CD4-positive, alpha-beta T cell treated with Interleukin-21 for 1 hour (primary cell): ENCODE results near the gene MADCAM1.
A peak's percentile ranks its signal among the peaks of the same experiment; 100 is the strongest.

Experiments used
- DNase-seq: peaks from one replicate; pipeline ENCODE4 v3.0.0-alpha.2; 2020

The MADCAM1 gene

DNA sequence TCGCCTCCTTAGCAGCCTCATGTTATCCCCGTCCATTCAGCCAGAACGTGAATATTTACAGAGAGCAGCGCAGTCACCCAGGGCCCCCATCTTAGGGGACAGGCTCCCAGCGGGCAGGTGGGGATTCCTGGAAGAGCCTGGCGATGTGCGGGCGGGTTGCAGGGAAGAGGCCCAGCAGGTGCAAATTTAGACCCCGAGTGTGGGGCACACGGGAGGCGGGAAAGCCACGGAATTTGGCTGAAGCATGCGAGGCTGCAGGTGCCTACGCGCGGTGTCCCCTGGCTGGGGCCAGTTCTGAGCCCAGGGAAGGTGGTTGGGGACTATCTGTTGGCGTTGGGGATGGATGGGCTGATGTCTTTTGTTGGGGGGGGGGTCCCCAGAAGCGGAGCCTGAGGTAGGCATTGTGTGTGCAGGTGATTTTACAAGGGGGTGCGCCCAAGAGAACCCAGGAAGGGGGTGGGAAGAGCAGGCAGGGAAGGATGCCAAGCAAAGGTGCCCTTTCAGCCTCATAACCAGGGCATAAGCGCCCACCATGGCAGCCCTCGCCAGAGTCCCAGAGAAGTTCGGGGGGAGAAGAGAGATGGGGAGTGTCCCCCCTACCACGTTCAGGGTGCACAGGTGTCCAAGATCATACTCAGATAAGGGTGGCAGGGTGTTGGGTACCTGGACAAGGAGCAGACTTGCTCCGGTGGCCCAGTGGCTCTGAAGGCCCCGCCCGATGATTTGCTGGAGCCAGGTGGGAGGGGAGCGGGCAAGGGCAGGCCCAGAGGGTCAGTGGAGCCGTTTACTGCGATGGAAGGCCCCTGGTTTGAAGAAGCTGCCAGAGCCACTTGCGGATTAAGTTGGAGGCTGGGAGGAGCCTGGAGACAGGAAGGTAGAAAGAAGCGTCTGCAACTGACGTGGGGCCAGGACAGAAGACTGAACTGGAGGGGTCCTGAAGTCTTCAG, 12.2 kb downstream of the MADCAM1 start:
- no peak for DNase-seq

DNA sequence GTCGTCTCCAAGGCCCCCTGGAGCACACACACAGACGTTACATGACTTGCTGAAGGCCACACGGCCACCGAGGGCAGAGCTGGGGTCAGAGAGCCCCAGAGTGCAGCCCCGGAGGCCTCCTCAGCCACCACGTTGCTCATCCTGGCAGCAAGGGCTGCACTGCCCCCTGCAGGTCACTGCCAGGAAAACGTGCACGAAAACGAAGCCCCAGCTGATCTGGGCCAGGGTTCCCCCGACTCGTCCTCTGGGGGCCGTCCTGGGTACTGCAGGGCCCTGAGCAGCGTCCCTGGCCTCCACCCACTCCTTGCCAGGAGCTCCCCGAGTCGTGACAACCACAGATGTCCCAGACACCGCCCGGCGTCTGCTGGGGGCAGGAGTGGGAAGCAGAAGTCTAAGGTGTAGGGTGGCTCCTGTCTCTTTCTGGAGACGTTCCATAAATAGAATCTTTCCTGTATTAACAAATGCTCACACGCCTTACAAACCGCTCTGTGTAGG, 14.4 kb downstream of the MADCAM1 start:
- peak; percentile 95 for DNase-seq

GRCh38 chr19:511101-511851, 15.0 kb downstream of the MADCAM1 start:
- DNase-seq: peak; percentile 92

GRCh38 chr19:512547-513365, 16.5 kb downstream of the MADCAM1 start:
- DNase-seq: no peak

GRCh38 chr19:513368-514165, 17.3 kb downstream of the MADCAM1 start:
- DNase-seq: no peak

DNA sequence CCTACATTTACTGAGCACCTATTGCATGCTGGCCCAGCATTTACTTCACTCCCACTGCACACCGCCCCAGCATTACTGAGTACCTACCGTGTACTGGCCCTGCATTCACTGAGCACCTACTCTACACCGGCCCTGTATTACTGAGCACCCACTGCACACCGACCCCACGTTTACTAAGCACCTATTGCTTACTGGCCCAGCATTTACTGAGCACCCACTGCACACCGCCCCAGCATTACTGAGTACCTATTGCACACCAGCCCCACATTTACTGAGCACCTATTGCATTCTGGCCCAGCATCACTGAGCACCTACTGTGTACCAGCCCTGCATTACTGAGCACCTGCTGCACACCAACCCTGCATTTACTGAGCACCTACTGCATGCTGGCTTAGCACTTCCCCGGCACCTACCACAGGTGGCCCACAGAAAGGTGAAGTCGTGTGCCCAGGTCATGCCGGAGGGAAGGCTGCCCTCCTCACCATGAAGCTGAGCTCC, 17.9 kb downstream of the MADCAM1 start:
- no peak for DNase-seq

DNA sequence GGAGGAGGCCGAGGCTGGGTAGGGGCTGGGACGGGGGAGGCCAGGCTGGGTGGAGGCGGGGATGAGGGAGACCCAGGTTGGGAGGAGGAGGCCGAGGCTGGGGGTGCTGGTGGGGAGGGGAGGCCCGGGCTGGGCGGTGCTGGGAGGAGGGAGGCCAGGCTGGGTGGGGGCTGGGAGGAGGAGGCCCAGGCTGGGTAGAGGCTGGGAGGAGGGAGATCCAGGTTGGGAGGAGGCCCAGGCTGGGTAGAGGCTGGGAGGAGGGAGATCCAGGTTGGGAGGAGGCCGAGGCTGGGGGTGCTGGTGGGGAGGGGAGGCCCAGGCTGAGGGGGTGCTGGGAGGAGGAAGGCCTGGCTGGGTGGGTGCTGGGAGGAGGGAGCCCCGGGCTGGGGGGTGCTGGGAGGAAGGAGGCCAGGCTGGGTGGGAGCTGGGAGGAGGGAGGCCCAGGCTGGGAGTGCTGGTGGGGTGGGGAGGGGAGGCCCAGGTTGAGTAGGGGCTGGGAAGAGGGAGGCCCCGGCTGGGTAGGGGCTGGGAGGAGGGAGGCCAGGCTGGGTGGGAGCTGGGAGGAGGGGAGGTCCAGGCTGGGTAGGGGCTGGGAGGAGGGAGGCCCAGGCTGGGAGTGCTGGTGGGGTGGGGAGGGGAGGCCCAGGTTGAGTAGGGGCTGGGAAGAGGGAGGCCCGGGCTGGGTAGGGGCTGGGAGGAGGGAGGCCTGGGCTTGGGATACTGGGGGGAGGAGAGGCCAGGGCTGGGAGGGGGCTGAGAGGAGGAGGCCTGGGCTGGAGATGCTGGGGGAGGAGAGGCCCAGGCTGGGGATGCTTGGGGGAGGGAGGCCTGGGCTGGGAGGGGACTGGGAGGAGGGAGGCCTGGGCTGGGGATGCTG, 21.7 kb downstream of the MADCAM1 start:
- no peak for DNase-seq

GRCh38 chr19:518598-519231, 22.4 kb downstream of the MADCAM1 start:
- peak; percentile 63 for DNase-seq

GRCh38 chr19:519449-519865, 23.2 kb downstream of the MADCAM1 start:
- DNase-seq: no peak

DNA sequence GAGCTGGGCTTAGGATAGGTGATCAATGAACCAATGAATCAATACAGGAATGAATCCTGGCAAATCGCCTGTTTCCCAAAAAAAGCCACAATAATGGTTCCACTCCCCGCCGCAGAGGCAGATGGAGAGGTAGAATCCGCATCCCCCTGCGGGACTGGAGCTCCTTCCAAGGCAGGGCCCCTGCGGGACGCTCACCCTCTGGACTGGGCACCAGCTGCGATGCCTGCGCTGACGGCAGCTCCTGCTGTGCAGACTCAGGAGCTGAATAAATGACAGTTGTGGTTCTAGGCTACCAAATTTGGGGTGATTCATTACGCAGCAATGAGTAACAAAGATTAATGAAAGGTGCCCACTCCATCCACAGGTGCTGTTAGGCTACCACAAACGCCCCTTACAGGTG, 26.4 kb downstream of the MADCAM1 start:
- DNase-seq: no peak

DNA sequence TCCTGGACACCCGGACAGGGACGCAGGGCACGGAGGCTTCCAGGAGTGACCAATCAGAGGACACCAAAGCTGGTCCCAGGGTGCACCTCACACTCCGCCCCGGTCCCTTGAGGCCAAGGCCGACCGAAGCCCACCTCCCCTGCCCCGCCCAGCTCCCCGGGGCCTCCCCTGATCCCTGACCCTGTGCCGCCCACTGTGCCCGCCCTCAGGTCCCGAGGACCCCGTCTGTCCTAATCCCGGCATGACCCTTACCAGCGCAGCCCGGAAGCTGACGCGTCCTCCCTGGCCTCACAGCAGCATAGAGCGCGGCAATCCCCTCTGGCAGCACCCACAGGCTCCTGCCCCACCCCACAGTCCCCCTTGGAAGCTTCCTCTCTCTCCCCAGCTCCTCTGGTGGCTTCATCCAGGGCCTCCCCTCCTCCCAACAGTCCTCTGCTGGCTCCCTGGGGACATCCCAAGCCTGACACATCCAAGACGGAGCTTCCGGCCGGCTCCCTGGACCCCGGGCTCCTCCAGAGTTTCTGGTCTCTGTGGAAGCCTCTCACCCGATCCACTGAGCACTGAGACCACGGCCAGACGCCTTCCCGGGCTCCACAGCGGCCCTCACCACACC, 27.9 kb downstream of the MADCAM1 start:
- no peak for DNase-seq

- DNase-seq: no peak
Observed at GRCh38 chr19:525029-525428, 28.7 kb downstream of the MADCAM1 start.

GRCh38 chr19:525857-526419, 29.7 kb downstream of the MADCAM1 start:
- no peak for DNase-seq

DNA sequence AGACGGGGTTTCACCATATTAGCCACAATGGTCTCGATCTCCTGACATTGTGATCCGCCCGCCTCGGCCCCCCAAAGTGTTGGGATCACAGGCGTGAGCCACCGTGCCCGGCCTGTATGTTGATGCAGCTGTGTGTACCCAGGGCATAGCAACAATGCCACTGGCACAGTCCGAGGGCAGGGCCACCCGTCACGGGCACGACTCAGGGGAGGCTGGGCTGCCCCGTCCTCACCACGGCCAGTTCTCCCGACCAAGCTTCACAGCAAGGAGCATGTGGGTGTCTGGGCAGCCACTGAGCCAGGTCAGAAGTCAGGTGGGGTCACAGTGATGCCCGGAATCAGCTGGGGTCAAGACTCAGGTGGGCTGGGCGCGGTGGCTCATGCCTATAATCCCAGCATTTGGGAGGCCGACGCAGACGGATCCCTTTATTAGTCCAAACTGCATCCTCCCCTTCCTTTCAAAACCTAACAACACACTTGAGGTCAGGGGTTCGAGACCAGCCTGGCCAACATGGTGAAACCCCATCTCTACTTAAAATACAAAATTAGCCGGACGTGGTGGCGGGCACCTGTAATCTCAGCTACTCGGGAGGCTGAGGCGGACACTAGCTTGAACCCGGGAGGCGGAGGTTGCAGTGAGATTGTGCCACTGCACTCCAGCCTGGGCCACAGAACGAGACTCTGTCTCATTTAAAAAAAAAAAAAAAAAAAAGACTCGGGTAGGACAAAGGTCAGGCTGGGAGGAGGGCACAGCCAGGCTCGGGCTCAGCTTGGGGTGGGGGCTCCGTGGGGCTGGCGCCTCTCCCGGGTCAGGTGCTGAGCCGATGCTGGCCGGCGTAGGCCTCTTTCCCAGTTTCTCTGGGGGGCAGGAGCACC, 34.1 kb downstream of the MADCAM1 start:
- no peak for DNase-seq

DNA sequence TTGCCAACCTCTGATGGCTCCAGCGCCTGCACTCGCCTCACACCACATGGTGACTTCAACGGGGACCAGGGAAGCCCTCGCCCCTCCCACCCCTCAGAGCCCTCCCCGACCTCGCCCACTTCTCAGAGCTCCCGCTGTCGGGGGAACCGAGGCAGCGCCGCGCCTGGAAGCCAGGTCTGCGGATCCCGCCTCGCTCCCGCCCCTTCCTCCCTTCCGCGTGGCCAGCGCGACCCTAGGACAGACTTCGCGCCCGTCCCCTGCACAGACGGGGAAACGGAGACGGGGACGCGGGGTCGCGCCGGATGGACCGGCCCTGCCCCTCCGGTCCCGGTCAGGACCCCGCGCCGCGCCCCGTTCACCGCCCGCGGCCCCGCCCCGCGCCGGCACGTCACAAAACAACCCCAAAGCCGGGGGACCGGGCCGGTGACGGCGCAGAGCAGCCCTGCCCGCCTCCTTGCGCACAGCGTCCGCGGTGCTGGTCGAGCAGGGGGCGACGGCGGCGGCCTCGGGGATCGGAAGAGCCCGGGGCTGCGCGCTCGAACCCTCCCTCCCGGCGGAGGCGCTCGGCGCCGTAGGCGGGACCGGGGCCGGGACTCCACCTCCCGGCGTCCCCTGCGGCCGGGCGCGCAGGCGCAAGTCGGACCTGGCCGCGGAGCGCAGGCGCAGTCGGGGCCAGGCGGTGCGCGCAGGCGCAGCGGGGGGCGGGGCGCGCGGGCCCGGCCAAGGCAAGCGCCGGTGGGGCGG, 34.9 kb downstream of the MADCAM1 start:
- DNase-seq: peak; percentile 90

DNA sequence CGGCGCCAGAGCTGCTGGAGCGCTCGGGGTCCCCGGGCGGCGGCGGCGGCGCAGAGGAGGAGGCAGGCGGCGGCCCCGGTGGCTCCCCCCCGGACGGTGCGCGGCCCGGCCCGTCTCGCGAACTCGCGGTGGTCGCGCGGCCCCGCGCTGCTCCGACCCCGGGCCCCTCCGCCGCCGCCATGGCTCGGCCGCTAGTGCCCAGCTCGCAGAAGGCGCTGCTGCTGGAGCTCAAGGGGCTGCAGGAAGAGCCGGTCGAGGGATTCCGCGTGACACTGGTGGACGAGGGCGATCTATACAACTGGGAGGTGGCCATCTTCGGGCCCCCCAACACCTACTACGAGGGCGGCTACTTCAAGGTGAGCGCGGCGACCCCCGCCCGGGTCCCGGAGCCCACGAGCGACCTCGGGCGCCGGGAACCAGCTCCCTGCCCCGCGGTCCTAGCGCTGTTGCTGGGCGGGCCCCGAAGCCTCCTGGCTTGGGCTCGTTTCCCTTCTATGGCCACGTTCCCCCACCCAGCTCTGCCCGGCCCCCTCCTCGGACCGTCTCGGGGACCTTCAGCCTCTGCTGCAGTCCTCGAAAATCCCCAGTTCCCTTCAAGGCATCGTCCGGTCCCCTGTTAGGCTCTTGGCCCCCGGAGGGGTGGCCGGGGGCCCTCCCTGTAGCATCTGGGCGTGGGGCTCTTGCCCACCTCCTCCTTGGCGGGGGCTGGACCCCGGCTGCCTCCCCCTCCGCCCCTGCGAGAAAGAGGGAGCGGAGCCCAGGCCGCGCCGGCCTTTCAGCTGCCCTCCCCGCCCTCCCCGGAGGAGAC, 35.7 kb downstream of the MADCAM1 start, which contains the start of gene CDC34:
TSS of gene CDC34 (plus strand) at position 8 of the 808 bp plus-strand sequence. CDS start at position 180, 172 bp downstream.
- no peak for DNase-seq
